Measurements from ENCODE around the gene CCNA2.

CCNA2 gene

GRCh38 chr4:121785479-121785878, 38.2 kb downstream of the CCNA2 start:
- H3K27ac ChIP-seq (ENCODE audit: low read depth, low read length) = peak overlapping the region; percentile 64

GRCh38 chr4:121784975-121785374, 38.7 kb downstream of the CCNA2 start:
- no peaks in the 10 kb centered on the region for H3K4me1 ChIP-seq (ENCODE audit: control insufficient read depth, insufficient read depth, low read length)
- H3K36me3 ChIP-seq (ENCODE audit: control insufficient read depth, insufficient read depth, low read length) = no peaks in the 10 kb centered on the region
- H3K27me3 ChIP-seq (ENCODE audit: control insufficient read depth, insufficient read depth, low read length) = no peaks in the 10 kb centered on the region
- peak overlapping the region; percentile 64 for H3K27ac ChIP-seq (ENCODE audit: low read depth, low read length)
- H3K4me3 ChIP-seq (ENCODE audit: low read length) = no peak overlapping the region
- H3K9ac ChIP-seq (ENCODE audit: low read length) = no peak overlapping the region

More at GRCh38 chr4:121785479-121785878, 38.2 kb downstream of the CCNA2 start:
- Histone ChIP-seq H3K27me3 (ENCODE audit: control insufficient read depth, insufficient read depth, low read length) (no peaks in the 10 kb centered on the region), H3K9ac (ENCODE audit: low read length) (no peak overlapping the region), H3K4me3 (ENCODE audit: low read length) (no peak overlapping the region), H3K4me1 (ENCODE audit: control insufficient read depth, insufficient read depth, low read length) (no peaks in the 10 kb centered on the region), H3K36me3 (ENCODE audit: control insufficient read depth, insufficient read depth, low read length) (no peaks in the 10 kb centered on the region)

GRCh38 chr4:121784401-121784800, 39.3 kb downstream of the CCNA2 start:
- H3K9ac ChIP-seq (ENCODE audit: low read length) = no peak overlapping the region
- no peak overlapping the region for H3K4me3 ChIP-seq (ENCODE audit: low read length)
- no peaks in the 10 kb centered on the region for H3K36me3 ChIP-seq (ENCODE audit: control insufficient read depth, insufficient read depth, low read length)
- H3K27ac ChIP-seq (ENCODE audit: low read depth, low read length) = no peak overlapping the region
- H3K4me1 ChIP-seq (ENCODE audit: control insufficient read depth, insufficient read depth, low read length) = no peaks in the 10 kb centered on the region
- H3K27me3 ChIP-seq (ENCODE audit: control insufficient read depth, insufficient read depth, low read length) = no peaks in the 10 kb centered on the region

GRCh38 chr4:121783210-121783609, 40.5 kb downstream of the CCNA2 start:
- Histone ChIP-seq H3K36me3 (ENCODE audit: control insufficient read depth, insufficient read depth, low read length) (no peaks in the 10 kb centered on the region), H3K4me1 (ENCODE audit: control insufficient read depth, insufficient read depth, low read length) (no peaks in the 10 kb centered on the region), H3K4me3 (ENCODE audit: low read length) (no peak overlapping the region), H3K9ac (ENCODE audit: low read length) (no peak overlapping the region), H3K27ac (ENCODE audit: low read depth, low read length) (no peak overlapping the region), H3K27me3 (ENCODE audit: control insufficient read depth, insufficient read depth, low read length) (no peaks in the 10 kb centered on the region)

GRCh38 chr4:121778991-121779628, 44.6 kb downstream of the CCNA2 start:
- Histone ChIP-seq H3K27me3 (ENCODE audit: control insufficient read depth, insufficient read depth, low read length) (no peaks in the 10 kb centered on the region), H3K27ac (ENCODE audit: low read depth, low read length) (no peak overlapping the region), H3K4me1 (ENCODE audit: control insufficient read depth, insufficient read depth, low read length) (no peaks in the 10 kb centered on the region), H3K9ac (ENCODE audit: low read length) (no peak overlapping the region), H3K4me3 (ENCODE audit: low read length) (no peak overlapping the region), H3K36me3 (ENCODE audit: control insufficient read depth, insufficient read depth, low read length) (no peaks in the 10 kb centered on the region)

DNA sequence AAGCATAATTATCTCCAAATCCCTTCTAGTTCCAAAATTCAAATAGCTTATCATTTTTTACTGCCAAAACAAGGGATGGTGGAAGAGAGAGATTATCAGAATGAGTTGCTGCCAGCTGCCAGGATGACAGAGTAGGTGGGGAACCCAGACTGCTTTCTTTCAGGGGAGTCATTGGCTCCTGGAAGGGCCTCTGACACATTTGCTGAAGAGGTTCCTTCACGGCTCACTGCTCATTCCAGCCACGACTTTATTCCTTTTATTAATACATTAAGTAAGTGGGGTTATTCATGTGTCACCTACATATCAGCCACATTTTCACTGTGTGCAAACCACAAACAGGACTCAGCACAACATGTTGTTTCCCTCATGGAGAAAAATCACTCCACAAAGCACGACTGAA, 46.1 kb downstream of the CCNA2 start:
- H3K36me3 ChIP-seq (ENCODE audit: control insufficient read depth, insufficient read depth, low read length) = no peaks in the 10 kb centered on the region
- H3K9ac ChIP-seq (ENCODE audit: low read length) = no peak overlapping the region
- no peak overlapping the region for H3K27ac ChIP-seq (ENCODE audit: low read depth, low read length)
- H3K4me1 ChIP-seq (ENCODE audit: control insufficient read depth, insufficient read depth, low read length) = no peaks in the 10 kb centered on the region
- no peak overlapping the region for H3K4me3 ChIP-seq (ENCODE audit: low read length)
- no peaks in the 10 kb centered on the region for H3K27me3 ChIP-seq (ENCODE audit: control insufficient read depth, insufficient read depth, low read length)

DNA sequence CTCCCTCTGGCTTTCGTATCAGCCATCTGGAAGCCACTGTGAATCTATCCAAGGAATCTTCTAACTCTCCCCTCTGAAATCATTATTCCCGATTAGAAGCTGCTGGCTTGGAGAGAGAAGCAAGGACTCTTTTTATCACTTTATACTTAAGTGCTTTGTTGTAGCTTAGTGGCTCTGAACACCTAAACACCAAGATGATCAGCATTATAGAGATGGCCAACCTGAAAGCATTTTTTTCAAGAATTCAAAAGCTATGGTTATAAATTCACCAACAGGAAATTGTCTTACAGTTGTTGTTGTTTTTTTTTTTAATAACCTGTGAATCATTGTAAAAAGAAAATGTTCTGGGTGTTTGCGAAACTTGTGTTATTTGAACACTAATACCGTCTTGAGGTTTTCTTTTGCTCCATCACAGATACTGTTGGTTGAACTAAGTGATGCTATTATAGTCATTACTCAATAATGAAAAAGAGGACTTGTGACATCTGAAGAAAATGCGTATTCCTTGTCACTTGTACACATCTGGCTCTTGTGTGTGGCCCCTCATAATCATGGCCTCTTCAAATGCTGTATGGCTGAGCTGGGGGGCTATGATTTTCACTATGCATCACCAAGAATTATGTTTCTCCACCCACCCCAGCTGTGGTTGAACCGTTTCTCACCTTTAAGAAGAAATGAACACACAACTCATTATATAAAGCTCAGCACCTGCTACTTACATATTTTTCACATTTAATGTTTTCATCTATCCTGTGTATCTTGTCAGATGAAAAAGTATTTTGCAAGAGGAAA, 46.9 kb downstream of the CCNA2 start:
- H3K9ac ChIP-seq (ENCODE audit: low read length) = no peak overlapping the region
- H3K36me3 ChIP-seq (ENCODE audit: control insufficient read depth, insufficient read depth, low read length) = no peaks in the 10 kb centered on the region
- H3K27ac ChIP-seq (ENCODE audit: low read depth, low read length) = no peak overlapping the region
- no peaks in the 10 kb centered on the region for H3K4me1 ChIP-seq (ENCODE audit: control insufficient read depth, insufficient read depth, low read length)
- H3K4me3 ChIP-seq (ENCODE audit: low read length) = no peak overlapping the region
- no peaks in the 10 kb centered on the region for H3K27me3 ChIP-seq (ENCODE audit: control insufficient read depth, insufficient read depth, low read length)

- no peaks in the 10 kb centered on the region for H3K27me3 ChIP-seq (ENCODE audit: control insufficient read depth, insufficient read depth, low read length)
- H3K4me1 ChIP-seq (ENCODE audit: control insufficient read depth, insufficient read depth, low read length) = no peaks in the 10 kb centered on the region
- no peak overlapping the region for H3K9ac ChIP-seq (ENCODE audit: low read length)
- no peak overlapping the region for H3K27ac ChIP-seq (ENCODE audit: low read depth, low read length)
- H3K36me3 ChIP-seq (ENCODE audit: control insufficient read depth, insufficient read depth, low read length) = no peaks in the 10 kb centered on the region
- no peak overlapping the region for H3K4me3 ChIP-seq (ENCODE audit: low read length)
Measured at GRCh38 chr4:121773883-121774282, 49.8 kb downstream of the CCNA2 start.

DNA sequence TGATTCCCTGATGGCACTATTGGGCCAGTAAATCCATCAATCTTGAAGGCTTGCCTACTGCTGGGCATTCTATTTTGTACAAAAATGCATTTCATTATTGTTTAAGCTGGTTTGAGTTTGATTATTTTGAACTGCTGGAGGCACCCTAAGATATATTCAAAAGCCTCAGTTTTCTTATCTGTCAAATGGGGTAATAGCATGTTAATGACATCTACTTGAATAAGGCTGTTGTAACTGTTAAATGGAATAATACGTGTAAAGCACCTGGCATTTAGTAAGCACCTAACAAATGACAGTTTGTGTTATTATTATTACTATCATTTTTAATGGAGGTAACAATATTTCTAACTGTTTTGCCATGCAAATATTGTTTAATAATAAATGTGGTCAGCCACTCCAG, 51.8 kb downstream of the CCNA2 start:
- H3K4me3 ChIP-seq (ENCODE audit: low read length) = no peak overlapping the region
- H3K36me3 ChIP-seq (ENCODE audit: control insufficient read depth, insufficient read depth, low read length) = no peaks in the 10 kb centered on the region
- no peaks in the 10 kb centered on the region for H3K4me1 ChIP-seq (ENCODE audit: control insufficient read depth, insufficient read depth, low read length)
- no peak overlapping the region for H3K27ac ChIP-seq (ENCODE audit: low read depth, low read length)
- no peak overlapping the region for H3K9ac ChIP-seq (ENCODE audit: low read length)
- no peaks in the 10 kb centered on the region for H3K27me3 ChIP-seq (ENCODE audit: control insufficient read depth, insufficient read depth, low read length)

DNA sequence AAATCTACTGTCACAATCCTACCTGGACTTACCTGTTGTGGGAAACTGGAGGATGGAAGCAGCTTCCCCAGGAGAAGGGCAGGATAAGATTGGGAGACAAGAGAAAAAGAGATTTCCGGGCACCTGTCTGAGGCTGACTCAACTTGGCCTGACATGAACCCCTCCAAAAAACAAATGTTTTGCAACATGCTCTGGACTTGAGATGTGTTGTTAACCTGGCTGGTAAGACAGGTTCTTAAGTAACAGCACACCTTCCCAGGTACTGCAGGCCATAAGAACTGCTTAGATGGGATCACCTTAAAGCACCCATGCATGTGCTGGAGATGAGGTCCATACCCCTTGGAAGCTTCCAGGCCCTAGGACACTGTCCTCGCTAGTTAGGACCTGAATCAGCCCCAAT, 54.3 kb downstream of the CCNA2 start:
- H3K27ac ChIP-seq (ENCODE audit: low read depth, low read length) = no peak overlapping the region
- H3K4me1 ChIP-seq (ENCODE audit: control insufficient read depth, insufficient read depth, low read length) = no peaks in the 10 kb centered on the region

GRCh38 chr4:121767166-121767565, 56.5 kb downstream of the CCNA2 start:
- Histone ChIP-seq H3K4me3 (ENCODE audit: low read length) (no peak overlapping the region), H3K27me3 (ENCODE audit: control insufficient read depth, insufficient read depth, low read length) (no peaks in the 10 kb centered on the region), H3K9ac (ENCODE audit: low read length) (no peak overlapping the region), H3K4me1 (ENCODE audit: control insufficient read depth, insufficient read depth, low read length) (no peaks in the 10 kb centered on the region), H3K27ac (ENCODE audit: low read depth, low read length) (no peak overlapping the region), H3K36me3 (ENCODE audit: control insufficient read depth, insufficient read depth, low read length) (no peaks in the 10 kb centered on the region)

More for the DNA sequence above, 54.3 kb downstream of the CCNA2 start:
- Histone ChIP-seq H3K27me3 (ENCODE audit: control insufficient read depth, insufficient read depth, low read length) (no peaks in the 10 kb centered on the region), H3K4me3 (ENCODE audit: low read length) (no peak overlapping the region), H3K9ac (ENCODE audit: low read length) (no peak overlapping the region), H3K36me3 (ENCODE audit: control insufficient read depth, insufficient read depth, low read length) (no peaks in the 10 kb centered on the region)

Measured in rectal smooth muscle tissue (tissue), 1 donor.